Neural progenitor cell (in vitro differentiated cells): ENCODE data around the gene HES7.

Experiments
- EZH2 ChIP-seq: fragments of 200-600 bp; sonication (generic); IDR thresholded peaks from 2 replicates; pipeline ENCODE4 v1.6.1; 2017; ENCODE audit warnings: antibody characterized with exemption, mild to moderate bottlenecking, moderate library complexity
- EZH2phosphoT487 ChIP-seq: fragments of 200-600 bp; sonication (generic); IDR thresholded peaks from 2 replicates; pipeline ENCODE4 v1.6.1; 2017; ENCODE audit warnings: antibody characterized with exemption
- TF ChIP-seq, protein P1 (sequence below): fragments of 200-600 bp; sonication (generic); IDR thresholded peaks from 2 replicates; pipeline ENCODE4 v1.5.1; 2017; ENCODE audit warnings: antibody characterized with exemption, mild to moderate bottlenecking

DNA sequence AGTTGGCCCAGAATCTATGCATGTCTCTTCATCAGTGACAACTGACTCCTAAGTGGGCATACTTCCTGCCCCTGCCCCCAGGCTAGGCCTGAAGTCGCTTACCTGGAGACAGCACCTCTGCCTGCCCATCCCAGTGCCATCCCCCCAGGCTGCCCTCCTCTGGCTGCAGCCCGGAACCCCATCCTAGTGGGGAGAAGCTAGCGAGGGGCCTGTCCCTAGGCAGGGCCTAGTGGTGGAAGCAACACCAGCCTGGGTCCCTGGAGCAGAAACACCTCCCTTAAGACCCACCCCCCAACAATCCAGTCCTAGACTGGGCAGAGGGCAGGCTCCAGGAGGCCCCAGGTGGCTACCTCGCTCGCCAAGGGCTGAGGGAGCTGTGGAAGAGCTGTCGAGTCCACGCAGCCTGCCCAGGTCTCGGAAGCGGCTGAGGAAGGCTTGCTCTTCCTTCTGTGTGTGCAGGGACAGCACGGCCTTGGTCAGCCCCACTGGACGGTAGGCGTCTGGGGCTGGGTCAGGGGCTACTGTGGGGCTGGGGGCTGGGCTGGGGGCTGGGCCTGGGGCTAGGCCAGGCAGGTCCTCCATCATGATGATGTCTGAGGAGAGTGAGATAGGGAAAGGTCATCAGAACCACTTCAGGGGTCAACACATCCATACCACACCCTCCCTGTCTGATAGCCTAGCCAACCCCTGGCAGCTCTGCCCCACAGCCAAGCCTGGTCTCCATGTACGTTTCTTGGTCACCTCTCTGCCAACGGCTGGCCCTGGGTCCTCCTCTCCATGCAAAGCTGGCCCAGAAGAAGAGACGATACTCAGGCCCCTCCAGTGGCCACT is 20.7 kb upstream of the HES7 start:
- TF ChIP-seq, protein P1, sequence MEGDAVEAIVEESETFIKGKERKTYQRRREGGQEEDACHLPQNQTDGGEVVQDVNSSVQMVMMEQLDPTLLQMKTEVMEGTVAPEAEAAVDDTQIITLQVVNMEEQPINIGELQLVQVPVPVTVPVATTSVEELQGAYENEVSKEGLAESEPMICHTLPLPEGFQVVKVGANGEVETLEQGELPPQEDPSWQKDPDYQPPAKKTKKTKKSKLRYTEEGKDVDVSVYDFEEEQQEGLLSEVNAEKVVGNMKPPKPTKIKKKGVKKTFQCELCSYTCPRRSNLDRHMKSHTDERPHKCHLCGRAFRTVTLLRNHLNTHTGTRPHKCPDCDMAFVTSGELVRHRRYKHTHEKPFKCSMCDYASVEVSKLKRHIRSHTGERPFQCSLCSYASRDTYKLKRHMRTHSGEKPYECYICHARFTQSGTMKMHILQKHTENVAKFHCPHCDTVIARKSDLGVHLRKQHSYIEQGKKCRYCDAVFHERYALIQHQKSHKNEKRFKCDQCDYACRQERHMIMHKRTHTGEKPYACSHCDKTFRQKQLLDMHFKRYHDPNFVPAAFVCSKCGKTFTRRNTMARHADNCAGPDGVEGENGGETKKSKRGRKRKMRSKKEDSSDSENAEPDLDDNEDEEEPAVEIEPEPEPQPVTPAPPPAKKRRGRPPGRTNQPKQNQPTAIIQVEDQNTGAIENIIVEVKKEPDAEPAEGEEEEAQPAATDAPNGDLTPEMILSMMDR = no peak
- TF ChIP-seq EZH2phosphoT487 (no peak), EZH2 (no peak)
